Esophagus muscularis mucosa (tissue), 4 donors: Measurements from ENCODE around the gene PAPLN. TPM values are rescaled to one million over a fixed set of nuclear protein-coding genes. Genes with fewer than 3 reads are reported as not detected.

Source experiments
- DNase-seq: peaks from one replicate; pipeline ENCODE4 v3.0.0-alpha.2; 2017; ENCODE audit errors: extremely low spot score
- H3K27ac ChIP-seq, 4 donors: fragments of 200-600 bp; sonication (generic); replicated peaks in 1 of 4; 1 replicate in 3 of 4; 2 replicates in 1 of 4; pipeline ENCODE4 v1.5.1; 2016 to 2019; ENCODE audit warnings: mild to moderate bottlenecking in 1 of 4
- H3K27me3 ChIP-seq, 4 donors: fragments of 200-600 bp; sonication (generic); one replicate each; pipeline versions ENCODE4 v1.5.1 to v1.6.0; 2016 to 2019
- H3K36me3 ChIP-seq, 4 donors: fragments of 200-600 bp; sonication (generic); one replicate each; pipeline ENCODE4 v1.5.1; 2016 to 2019
- H3K4me1 ChIP-seq, 4 donors: fragments of 200-600 bp; sonication (generic); one replicate each; pipeline ENCODE4 v1.5.1; 2016 to 2019
- H3K4me3 ChIP-seq, 4 donors: fragments of 200-600 bp; sonication (generic); 1 replicate in 2 of 4; 2 replicates in 2 of 4; pipeline ENCODE4 v1.5.1; 2016 to 2019; ENCODE audit warnings: mild to moderate bottlenecking in 4 of 4, moderate library complexity in 1 of 4
- H3K9me3 ChIP-seq, 4 donors: fragments of 200-600 bp; sonication (generic); 1 replicate in 3 of 4; 2 replicates in 1 of 4; pipeline ENCODE4 v1.5.1; 2016 to 2019
- CTCF ChIP-seq, 3 experiments: fragments of 200-600 bp in 2 of 3; fragments of 450-650 bp in 1 of 3; sonication (generic) in 2 of 3; IDR thresholded peaks; one replicate each; pipeline ENCODE4 v1.5.1; 2017 to 2019; ENCODE audit warnings: antibody characterized with exemption in 3 of 3, mild to moderate bottlenecking in 2 of 3, moderate library complexity in 1 of 3
- EP300 ChIP-seq: sonication (generic); formaldehyde crosslinking; IDR thresholded peaks from one replicate; pipeline ENCODE4 v1.6.1; 2017; ENCODE audit warnings: antibody characterized with exemption
- POLR2A ChIP-seq: fragments of 450-650 bp; IDR thresholded peaks from one replicate; pipeline ENCODE4 v1.6.1; 2017; ENCODE audit warnings: antibody characterized with exemption, moderate library complexity, mild to moderate bottlenecking, low read depth
- POLR2AphosphoS5 ChIP-seq, 2 donors: sonication (generic); formaldehyde crosslinking; IDR thresholded peaks; one replicate each; pipeline ENCODE4 v1.6.1; 2017; ENCODE audit warnings: antibody characterized with exemption in 2 of 2
- WGBS: methylation state at CpG from one replicate; pipeline ENCODE4 v1.1.5; 2018; 5-methylcytosine and 5-hydroxymethylcytosine counted together
- intact Hi-C: fragments of 100-400 bp; cut with DNase I; formaldehyde crosslinking; loops from one replicate; pipeline ENCODE4 v1.15.1; 2023
- small RNA-seq, 3 donors: library from RNA; depleted of rRNA; stranded (forward); fragments of <200 nt; gene quantifications; one replicate each; pipeline ENCODE3, GENCODE V24; 2016
- total RNA-seq, 4 donors: library from RNA; depleted of rRNA; stranded (reverse); fragments of >200 nt; gene quantifications; one replicate each; pipeline versions ENCODE4 v1.1.0 to v1.2.1, GENCODE V29; 2016

The PAPLN gene
- total RNA-seq, 4 donors from 2014 or later = 12.0 to 43.5 (median 24.1) TPM

- Histone ChIP-seq H3K36me3 (no peaks in the 10 kb centered on the region), H3K9me3 (no peaks in the 10 kb centered on the region), H3K4me3 (no peak overlapping the region), H3K27me3 (no peaks in the 10 kb centered on the region), H3K27ac (peak overlapping the region in 2 of 4 donors; percentile 25 to 50), H3K4me1 (peaks cover 9 to 18% (median 15%) of the 10 kb centered on the region in 4 donors)
- WGBS = 76% methylated on average over 2 of the region's 2 CpGs
- intact Hi-C loops = no loop called here
- TF ChIP-seq EP300 (no peak), POLR2A (no peak), POLR2AphosphoS5 (IDR thresholded peaks at IDR 0.05) (no peak), CTCF (IDR thresholded peaks at IDR 0.05) (no peak)
- DNase-seq = no peak
Measured at GRCh38 chr14:73311708-73312030, 74.4 kb downstream of the PAPLN start.

GRCh38 chr14:73312687-73313086 is 75.4 kb downstream of the PAPLN start:
- no peak for DNase-seq
- Histone ChIP-seq H3K27ac (no peak overlapping the region), H3K9me3 (no peaks in the 10 kb centered on the region), H3K4me3 (no peak overlapping the region), H3K4me1 (peaks cover 9 to 18% (median 15%) of the 10 kb centered on the region in 4 donors), H3K27me3 (no peaks in the 10 kb centered on the region), H3K36me3 (no peaks in the 10 kb centered on the region)
- intact Hi-C loops = no loop called here
- TF ChIP-seq POLR2A = no peak
- no peak for TF ChIP-seq POLR2AphosphoS5 (IDR thresholded peaks at IDR 0.05)
- TF ChIP-seq EP300 = no peak
- TF ChIP-seq CTCF (IDR thresholded peaks at IDR 0.05) = no peak
- 80% methylated on average over 3 of the region's 3 CpGs for WGBS

- H3K27me3 ChIP-seq = no peaks in the 10 kb centered on the region
- WGBS = 98% methylated on average over 4 of the region's 4 CpGs
- no peak overlapping the region for H3K4me3 ChIP-seq
- no peak for DNase-seq
- no peaks in the 10 kb centered on the region for H3K36me3 ChIP-seq
- no peaks in the 10 kb centered on the region for H3K9me3 ChIP-seq
- H3K4me1 ChIP-seq = peaks cover 9 to 18% (median 15%) of the 10 kb centered on the region in 4 donors
- intact Hi-C loops = no loop called here
- no peak overlapping the region for H3K27ac ChIP-seq
- TF ChIP-seq POLR2AphosphoS5 (IDR thresholded peaks at IDR 0.05) = no peak
- TF ChIP-seq EP300 = no peak
- no peak for TF ChIP-seq CTCF (IDR thresholded peaks at IDR 0.05)
- TF ChIP-seq POLR2A = no peak
Measured at GRCh38 chr14:73313151-73313550, 75.8 kb downstream of the PAPLN start.

- Histone ChIP-seq H3K27me3 (no peaks in the 10 kb centered on the region), H3K27ac (no peak overlapping the region), H3K36me3 (peaks cover 0 to 8% (median 3%) of the 10 kb centered on the region in 4 donors), H3K4me1 (peaks cover 0 to 24% (median 10%) of the 10 kb centered on the region in 4 donors), H3K9me3 (no peaks in the 10 kb centered on the region), H3K4me3 (no peak overlapping the region)
- TF ChIP-seq CTCF (IDR thresholded peaks at IDR 0.05) = no peak
- TF ChIP-seq POLR2AphosphoS5 (IDR thresholded peaks at IDR 0.05) = no peak
- TF ChIP-seq POLR2A = no peak
- TF ChIP-seq EP300 = no peak
- no peak for DNase-seq
- 72% methylated on average over 3 of the region's 3 CpGs for WGBS
- intact Hi-C loops = no loop called here
Measured at GRCh38 chr14:73323896-73324399, 86.6 kb downstream of the PAPLN start.

Small RNAs within 50 kb of the gene (small RNA-seq; reads per million reads assigned to genes)
- gene AC004858.1 (0 reads per million in 3 donors), gene RNU6-419P (0 reads per million in 3 donors)

Other genes with a start within 250 kb of the PAPLN start
- 10 to 100 TPM; 18.4 to 26.6 (median 24.1) TPM for gene ZFYVE1, start 210.4 kb upstream of the PAPLN start, total RNA-seq
- gene RBM25, start 179.0 kb upstream of the PAPLN start, total RNA-seq = 10 to 100 TPM; 25.6 to 44.0 (median 35.1) TPM
- gene PSEN1, start 101.0 kb upstream of the PAPLN start, total RNA-seq = 10 to 100 TPM; 31.7 to 39.0 (median 38.3) TPM
- 10 to 100 TPM; 49.2 to 63.4 (median 50.7) TPM for gene NUMB, start 221.0 kb downstream of the PAPLN start, total RNA-seq